GM21529 (cell line): ENCODE measurements around the gene PRSS35.
"Not testable (repeated sequence)": the region's sequence is repeated elsewhere in the genome, so short reads cannot be mapped to it uniquely, and the experiment has no call there.

ENCODE experiments used
- ATAC-seq: cut with Tn5 transposase; IDR thresholded peaks from one replicate; pipeline ENCODE4 v1.9.1; 2021; ENCODE audit not compliant: unreplicated experiment

PRSS35 gene, protein sequence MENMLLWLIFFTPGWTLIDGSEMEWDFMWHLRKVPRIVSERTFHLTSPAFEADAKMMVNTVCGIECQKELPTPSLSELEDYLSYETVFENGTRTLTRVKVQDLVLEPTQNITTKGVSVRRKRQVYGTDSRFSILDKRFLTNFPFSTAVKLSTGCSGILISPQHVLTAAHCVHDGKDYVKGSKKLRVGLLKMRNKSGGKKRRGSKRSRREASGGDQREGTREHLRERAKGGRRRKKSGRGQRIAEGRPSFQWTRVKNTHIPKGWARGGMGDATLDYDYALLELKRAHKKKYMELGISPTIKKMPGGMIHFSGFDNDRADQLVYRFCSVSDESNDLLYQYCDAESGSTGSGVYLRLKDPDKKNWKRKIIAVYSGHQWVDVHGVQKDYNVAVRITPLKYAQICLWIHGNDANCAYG

DNA sequence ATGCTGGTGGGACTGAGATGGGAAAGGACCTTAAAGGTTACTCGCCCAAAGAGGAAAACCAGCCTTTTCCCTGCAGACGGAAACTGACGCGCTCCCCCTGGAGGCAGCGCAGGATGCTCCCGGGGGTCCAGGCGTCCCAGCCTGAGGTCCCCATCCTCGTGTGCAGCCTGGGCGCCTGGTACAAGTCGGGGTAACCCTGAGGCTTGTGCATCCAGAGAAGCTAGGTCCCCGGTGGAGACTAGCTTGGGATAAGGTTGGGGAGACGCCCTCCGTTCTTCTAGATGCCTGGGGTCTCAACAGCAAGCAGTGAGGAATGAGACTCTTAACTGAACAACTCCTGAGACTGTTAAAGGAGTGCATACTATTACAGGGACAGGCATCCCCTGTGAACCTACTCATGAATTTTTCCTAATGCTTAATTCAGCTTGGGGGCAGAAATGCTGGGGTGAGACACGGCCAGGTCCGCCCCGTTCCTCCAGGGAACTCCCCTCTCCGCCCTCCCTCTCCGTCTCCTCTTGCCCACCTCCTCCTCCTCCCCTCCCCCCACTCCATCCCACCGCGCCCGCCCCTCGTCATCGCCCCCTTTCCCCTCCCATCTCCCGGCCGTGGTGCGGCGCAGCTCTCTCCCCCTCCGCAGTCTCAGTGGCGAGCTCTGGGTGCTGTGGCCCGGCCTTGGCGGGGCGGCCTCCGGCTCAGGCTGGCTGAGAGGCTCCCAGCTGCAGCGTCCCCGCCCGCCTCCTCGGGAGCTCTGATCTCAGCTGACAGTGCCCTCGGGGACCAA lies at the start of gene PRSS35:
Gene PRSS35 (plus strand): TSS at position 634 of the 781 bp plus-strand sequence. CDS start 10,908 bp downstream, outside the sequence.
- no peak for ATAC-seq

GRCh38 chr6:83463886-83464285 lies 48.4 kb upstream of the PRSS35 start:
- ATAC-seq: no peak

- no peak for ATAC-seq
Measured at GRCh38 chr6:83464381-83465140, 47.8 kb upstream of the PRSS35 start.

DNA sequence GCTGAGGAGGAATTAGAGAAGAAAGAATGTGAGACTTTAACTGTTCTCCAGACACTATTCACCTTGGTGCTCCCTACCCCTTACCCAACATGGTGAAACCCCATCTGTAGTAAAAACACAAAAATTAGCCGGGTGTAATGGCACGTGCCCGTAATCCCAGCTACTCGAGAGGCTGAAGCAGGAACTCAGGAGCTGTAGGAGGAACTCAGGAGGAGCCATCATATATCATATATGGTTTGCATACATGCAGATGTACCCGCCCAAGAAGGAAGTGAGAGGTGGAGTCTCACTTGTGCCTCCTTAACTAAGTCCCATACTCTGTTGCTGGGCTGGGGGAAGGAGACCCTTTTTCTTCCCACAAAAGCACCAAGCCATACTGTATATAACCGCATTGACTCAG lies 46.0 kb upstream of the PRSS35 start:
- no peak for ATAC-seq

- ATAC-seq: no peak
Measured at GRCh38 chr6:83467620-83468036, 44.7 kb upstream of the PRSS35 start.

- no peak for ATAC-seq
Measured at GRCh38 chr6:83470001-83470400, 42.3 kb upstream of the PRSS35 start.

GRCh38 chr6:83470587-83470986 lies 41.7 kb upstream of the PRSS35 start:
- ATAC-seq: no peak

GRCh38 chr6:83472767-83473166 lies 39.6 kb upstream of the PRSS35 start:
- ATAC-seq: no peak

GRCh38 chr6:83474309-83474708 lies 38.0 kb upstream of the PRSS35 start:
- ATAC-seq: no peak

GRCh38 chr6:83476971-83477370 lies 35.4 kb upstream of the PRSS35 start:
- ATAC-seq: no peak

- ATAC-seq: no peak
Measured at GRCh38 chr6:83479389-83479788, 32.9 kb upstream of the PRSS35 start.

DNA sequence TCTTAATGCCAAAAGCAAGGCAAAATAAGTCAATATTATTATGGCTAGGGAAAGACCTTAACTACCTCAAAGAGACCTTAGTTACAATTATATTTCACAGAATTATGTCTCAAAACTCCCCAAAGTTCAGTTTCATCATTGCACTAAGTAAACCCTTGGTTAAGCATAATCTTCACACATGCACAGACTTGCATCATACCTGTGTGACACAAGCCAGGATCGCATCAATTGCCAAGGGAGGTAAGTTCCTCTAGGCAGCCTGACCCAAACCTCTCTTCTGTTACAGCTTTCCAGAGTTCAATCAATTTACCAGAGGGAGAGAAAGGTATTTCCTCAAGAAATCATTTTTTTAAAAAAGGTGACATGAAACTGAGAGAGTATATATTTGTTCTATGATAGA lies 31.9 kb upstream of the PRSS35 start:
- no peak for ATAC-seq

- not testable (repeated sequence) for ATAC-seq
Measured at GRCh38 chr6:83481938-83482337, 30.4 kb upstream of the PRSS35 start.

DNA sequence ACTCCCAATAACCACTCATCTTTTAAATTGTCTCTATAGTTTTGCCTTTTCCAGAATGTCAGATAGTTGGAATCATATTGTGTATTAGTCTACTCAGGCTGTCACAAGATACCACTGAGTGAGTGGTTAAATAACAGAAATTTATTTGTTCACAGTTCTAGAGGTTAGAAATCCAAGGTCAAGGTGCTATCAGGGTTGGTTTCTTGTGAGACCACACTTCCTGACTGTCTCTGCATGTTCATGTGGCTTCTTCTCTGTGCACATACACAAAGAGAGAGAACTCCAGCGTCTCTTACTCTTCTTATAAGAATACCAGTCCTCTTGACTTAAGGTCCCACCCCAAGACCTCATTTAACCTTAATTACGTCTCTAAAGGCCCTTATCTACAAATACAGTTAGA lies 23.9 kb upstream of the PRSS35 start:
- no peak for ATAC-seq

DNA sequence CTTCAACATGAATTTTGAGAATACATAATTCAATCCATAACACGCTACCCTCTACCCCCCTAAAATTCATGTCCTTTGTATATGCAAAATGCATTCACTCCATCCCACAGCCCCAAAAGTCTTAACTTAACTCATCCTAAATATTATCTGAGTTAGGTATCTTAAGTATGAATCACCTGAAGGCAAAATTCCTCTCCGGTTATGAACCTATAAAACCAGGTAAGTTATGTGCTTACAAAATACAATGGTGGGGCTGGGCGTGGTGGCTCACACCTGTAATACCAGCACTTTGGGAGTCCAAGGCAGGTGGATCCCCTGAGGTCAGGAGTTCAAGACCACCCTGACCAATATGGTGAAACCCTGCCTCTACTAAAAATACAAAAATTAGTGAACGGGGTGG lies 23.5 kb upstream of the PRSS35 start:
- no peak for ATAC-seq

GRCh38 chr6:83490217-83490807 lies 22.0 kb upstream of the PRSS35 start:
- no peak for ATAC-seq

GRCh38 chr6:83505356-83505755 lies 7.0 kb upstream of the PRSS35 start:
- ATAC-seq: no peak

GRCh38 chr6:83509441-83509840 lies 2.9 kb upstream of the PRSS35 start:
- no peak for ATAC-seq

DNA sequence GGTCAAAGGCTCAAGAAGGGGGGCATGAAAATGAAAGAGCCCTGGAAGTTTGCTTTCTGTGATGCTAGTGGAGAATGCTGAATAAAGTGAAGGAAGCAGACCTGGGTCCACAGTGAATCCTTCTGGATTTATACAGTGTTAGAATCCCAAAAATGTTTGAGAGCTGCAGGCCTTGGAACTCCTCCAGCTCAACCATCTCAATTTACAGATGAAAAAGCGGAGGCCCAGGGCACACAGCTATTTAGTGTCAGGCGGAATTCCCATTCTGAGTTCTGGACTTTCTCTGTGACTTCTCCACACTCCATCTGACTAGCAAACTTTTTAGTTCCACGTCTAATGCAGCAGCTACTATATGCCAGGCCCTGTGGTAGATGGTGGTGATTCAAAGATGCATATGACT lies 1.5 kb upstream of the PRSS35 start:
- no peak for ATAC-seq

DNA sequence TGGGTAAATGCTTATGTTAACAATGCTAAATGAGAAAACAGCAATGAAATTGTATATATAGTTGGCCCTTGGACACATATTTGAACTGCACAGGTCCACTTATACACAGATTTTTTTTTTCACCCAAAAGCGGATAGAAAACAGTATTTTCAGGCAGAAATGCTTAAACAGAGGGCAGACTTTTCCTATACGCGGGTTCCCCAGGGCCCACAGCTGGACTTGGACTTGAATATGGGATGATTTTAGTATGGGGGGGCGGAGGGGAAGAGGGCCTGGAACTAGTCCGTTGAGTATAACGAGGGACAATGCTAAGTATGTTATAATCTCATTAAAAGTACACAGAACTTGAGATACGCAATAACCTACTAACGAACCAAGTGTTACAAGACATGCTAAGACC lies 1.1 kb upstream of the PRSS35 start:
- ATAC-seq: no peak

- ATAC-seq: peak; percentile 16
Measured at GRCh38 chr6:83514466-83514865, 2.1 kb downstream of the PRSS35 start.
